SH-SY5Y (cell line): ENCODE results near the gene MBNL2.

Experiments used
- GATA2 ChIP-seq: IDR thresholded peaks from 2 replicates; pipeline ENCODE4 v1.6.1; 2011; ENCODE audit warnings: mild to moderate bottlenecking, low read depth, low read length
- GATA3 ChIP-seq: IDR thresholded peaks from 2 replicates; pipeline ENCODE4 v1.6.1; 2011; ENCODE audit warnings: low read depth, mild to moderate bottlenecking, low read length, moderate library complexity

The MBNL2 gene

DNA sequence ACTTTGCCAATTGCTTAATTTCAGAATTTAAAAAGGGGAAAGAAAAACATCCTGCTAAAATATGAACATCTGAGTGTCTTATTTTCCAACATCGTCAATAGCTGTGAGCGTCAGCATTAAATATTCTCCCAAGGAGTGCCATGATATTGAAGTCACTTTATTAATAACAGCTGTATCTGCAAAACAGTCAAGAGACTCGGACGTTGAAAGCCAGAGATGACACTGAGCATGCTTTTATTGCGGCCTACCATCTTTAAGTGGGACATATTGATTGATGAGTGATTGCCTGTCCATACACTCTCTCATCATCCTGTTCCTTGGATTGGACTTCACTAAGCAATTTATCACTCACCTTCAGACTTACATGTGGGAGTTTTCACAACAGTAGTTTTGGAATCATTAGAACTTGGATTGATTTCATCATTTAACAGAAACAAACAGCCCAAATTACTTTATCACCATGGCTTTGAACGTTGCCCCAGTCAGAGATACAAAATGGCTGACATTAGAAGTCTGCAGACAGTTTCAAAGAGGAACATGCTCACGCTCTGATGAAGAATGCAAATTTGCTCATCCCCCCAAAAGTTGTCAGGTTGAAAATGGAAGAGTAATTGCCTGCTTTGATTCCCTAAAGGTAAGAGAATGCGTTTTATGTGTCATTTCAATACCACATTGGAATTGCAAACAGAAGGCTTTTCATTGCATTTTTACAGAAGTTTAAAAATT lies 53.8 kb downstream of the MBNL2 start:
- no peak for TF ChIP-seq GATA2
- TF ChIP-seq GATA3 = no peak

DNA sequence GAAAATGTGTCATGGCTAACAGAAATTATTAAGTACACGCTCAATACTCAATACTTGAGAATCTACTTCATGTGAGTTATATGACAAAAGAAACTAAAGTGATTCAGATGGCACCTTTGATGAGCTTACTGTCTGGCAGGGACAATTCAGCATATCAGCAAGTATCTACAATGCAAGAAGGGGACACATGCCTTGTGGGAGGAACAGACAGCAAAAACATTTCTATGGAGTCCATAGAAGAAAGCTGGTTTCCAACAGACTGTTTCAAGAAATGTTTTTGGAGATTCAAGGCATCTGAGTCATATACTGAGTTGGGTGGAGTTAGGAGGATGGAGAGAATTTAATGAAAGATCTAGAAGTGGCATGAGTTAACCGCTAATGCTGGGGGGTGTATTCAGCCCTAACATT lies 54.7 kb downstream of the MBNL2 start:
- TF ChIP-seq GATA2 (no peak), GATA3 (no peak)

DNA sequence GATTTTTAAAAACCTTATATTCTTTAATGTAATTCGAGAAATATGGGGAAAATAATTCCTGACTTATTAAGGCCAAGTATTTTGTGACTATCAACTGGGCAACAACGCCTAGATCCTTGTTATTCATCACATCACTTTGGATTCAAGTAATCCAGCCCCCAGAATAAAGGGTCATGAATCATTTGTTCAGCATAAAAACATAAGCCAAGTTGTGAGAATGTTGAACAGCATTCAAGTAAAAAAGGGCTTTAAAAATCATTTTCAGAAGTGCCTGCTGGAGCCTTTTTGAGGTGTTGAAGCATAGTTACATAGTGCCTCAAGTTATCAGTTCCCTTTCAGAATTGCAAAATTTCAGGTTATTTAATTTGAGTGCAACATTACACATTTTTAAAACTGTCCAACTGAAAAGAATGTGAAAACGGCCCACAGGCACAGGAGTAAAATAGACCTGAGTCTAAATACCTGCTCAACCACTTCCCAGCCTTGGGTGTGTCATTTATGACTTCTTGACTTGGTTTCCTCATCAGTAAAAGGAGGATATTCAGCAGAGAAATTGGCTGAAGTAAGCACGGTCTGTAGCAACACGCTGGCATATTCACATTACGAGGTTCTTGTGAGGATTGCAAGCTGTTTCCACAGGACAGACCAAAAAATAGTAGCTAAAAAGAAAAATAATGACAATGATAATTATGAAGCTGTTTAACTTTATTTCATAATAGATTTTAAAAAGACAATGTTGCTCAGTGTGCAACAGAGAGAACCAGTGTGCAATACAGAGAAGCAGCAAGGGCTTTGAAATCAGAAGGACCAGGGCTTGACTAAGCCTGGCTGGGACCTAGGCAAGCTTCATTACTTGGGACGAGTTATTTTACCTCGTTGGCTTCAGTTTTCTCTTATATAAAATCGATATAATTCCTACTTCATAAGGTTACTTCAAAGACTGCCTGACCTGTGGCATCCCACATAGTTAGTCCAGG lies 56.6 kb downstream of the MBNL2 start:
- TF ChIP-seq GATA2 (no peak), GATA3 (no peak)

DNA sequence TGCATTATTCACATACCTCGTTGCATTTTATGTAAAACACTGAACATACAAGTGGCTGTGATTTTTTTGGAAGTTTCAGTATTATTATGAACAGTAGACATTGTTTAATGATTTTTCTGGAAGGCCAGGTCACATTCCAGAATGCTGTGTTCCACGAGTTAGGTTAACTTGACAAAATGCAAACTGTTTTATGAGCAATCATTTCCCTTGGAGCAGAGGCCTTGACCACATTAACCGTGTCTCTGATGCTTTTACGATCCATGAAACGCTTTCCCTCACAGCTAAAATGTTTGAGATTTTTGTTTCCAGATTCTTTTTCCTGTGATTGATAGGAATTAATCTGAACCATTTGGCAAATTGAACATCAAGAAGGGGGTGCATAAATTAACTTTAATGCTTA lies 57.8 kb downstream of the MBNL2 start:
- TF ChIP-seq GATA2 (no peak), GATA3 (no peak)

DNA sequence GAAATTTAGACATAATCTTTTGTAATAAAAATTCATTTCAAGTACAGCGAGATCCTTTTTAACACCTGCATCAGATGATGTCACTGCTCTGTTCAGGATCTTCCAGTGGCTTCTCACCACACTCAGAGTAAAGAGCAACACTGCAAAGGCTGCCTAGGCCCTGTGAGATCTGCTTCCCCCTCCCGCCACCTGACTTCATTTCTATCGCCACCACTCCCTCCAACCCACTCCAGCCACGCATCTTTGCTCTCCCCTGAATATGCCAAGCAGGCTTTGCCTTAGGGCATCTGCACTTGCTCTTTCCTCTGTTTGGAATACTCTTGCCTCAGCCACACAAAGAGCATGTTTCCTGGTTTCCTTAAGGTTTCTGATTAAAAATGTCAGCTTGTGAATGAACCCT lies 58.3 kb downstream of the MBNL2 start:
- TF ChIP-seq GATA2 (no peak), GATA3 (no peak)

DNA sequence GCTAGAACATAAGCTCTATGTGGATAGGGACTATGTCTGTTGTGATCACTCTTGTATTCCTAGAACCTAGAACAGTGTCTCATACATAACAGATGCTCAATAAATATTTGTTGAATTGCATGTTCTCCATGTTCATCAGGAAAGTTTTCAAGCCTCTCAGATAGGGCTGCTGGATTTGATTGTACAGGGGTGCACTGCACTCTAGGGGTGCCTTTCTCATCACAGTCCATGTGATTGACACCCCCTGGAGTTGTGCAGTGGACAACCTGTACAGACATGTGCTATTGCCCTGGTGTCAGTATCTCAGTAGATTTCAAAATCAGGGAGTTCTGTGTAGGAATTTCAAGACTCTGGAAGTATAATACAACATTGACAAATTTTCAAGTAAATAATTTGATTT lies 58.9 kb downstream of the MBNL2 start:
- TF ChIP-seq GATA3 (no peak), GATA2 (no peak)

DNA sequence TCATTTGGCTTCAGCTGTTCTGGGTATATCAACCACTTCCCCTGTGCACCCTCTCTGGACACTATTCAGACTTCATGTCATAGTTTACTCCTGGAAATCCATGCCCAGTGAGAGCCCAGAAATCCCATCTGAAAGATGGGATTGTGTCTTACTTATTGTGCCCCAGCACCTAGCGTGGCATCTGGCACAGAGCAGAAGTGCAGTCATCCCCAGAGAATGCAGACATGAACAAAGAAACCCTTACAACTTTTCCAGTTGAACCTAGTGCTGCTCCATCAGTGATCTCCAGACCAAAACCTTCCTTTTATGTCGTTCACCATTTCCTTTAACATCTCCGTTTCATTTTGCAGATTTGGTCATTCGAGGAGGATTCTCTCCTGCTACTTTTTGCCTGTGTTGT lies 60.6 kb downstream of the MBNL2 start:
- TF ChIP-seq GATA2 (no peak), GATA3 (no peak)

DNA sequence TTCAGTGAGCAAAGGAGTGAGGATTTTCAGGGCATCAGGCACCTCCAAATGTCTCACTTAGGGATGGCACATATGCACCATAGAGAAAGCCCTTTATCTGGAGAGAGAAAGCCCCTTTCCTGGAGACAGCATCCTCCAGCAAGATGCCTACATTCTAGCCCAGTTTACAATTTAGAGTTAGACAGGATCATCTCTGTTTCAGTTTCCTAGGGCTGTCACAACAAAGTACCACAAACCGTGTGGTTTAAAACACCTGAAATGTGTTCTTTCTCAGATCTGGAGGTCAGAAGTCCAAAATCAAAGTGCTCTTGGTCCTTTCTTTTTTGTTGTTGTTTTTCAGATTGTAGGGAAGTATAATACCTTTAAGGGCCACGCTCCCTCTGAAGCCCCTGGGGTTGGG lies 61.8 kb downstream of the MBNL2 start:
- TF ChIP-seq GATA2 (no peak), GATA3 (no peak)

DNA sequence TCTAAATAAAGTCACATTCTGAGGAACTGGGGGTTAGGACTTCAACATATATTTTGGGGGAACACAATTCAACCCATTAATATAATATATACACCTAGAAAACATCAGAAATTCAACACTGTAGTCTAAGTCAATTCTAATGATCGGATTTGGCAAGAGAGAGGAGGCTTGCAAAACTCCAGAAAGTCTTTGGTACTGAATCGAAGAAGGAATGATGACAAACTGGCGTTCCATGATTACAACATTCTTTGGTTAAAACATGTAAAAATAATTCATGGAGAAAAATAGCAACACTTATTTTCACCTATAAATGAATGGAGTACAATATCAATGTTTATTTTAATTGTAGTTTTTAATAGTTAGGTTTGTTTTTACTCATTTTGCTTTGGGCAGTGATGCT lies 62.4 kb downstream of the MBNL2 start:
- TF ChIP-seq GATA2 (no peak), GATA3 (no peak)

DNA sequence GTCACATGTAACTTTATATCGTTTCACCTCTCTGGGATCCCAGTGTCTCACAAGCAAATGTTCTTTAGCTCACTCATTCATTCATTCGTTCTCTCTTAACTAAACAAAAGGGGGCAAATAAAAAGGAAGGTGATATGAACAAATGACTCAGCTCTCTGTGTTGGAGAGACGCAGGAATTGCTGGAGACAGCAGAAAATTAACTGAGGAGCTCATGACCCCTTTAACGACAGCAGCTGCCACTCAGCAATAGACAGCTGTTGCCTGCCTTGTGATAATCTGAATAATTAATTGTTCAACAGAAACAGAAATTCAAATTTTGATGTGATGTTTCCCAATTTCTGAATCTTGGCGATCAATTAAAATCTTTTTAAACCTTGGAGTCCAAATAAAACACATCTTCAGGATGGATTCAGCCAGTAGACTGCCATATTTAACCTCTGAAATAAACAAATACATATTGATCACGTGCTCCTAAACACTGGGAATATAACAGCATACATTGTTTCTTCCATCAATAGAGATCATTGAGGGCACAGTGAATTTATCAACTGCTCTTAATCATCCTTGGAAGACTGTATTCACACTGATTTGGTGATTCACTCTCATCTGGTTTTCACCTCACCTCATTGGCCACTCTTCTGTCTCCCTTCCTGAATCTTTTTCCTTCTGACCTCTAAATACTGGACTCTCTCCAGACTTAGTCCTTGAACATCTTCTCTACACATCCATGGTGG lies 63.3 kb downstream of the MBNL2 start:
- TF ChIP-seq GATA2 (no peak), GATA3 (no peak)

DNA sequence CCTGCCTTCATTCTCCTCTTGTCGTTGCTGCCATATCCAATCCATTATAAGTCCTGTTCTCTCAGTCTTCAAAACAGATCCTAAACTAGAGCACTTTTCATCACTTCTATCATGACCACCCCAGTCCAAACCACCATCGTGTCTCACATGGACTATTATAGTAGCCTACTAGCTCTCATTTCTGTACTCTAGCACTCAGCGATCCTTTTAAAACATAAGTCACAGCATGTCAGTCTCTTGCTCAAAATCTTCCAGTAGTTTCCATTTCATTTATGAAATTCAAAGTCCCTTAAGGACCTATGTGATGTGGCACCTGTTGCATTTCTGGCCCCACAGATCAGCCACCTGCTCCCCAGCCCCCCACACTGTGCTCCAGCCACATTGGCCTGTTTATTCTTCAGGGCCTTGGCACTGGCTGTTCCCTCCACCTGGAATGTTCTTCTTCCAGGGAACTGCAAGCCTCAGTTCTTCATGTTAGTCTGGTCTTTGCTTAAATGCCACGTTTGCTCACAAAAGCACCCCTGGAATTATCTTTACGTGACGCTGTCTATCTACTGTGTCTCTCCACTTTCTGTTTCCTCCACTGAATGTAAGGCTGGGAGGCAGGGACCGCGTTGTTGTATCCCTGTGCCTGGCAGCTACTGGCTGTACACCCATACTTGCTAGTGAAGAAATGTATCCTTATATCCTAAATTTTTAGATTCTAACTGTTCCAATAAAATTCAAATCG lies 64.3 kb downstream of the MBNL2 start:
- no peak for TF ChIP-seq GATA3
- TF ChIP-seq GATA2 = no peak

DNA sequence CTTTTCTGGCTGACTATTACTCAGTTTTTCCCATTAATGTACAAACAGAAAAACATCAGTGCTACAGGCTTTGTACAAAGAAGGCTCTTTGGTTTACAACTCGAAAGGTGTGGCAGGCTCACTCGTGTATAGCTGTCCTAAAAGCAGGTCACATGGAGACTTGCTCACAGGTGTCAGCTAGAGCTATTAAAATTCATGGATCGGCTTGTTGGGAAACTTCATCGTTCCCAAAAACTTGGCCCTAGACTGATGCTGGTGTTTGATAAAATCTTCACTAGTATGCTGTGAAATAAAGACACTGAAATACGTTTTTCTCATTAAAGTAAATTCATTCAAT lies 64.9 kb downstream of the MBNL2 start:
- TF ChIP-seq GATA2 (no peak), GATA3 (no peak)

DNA sequence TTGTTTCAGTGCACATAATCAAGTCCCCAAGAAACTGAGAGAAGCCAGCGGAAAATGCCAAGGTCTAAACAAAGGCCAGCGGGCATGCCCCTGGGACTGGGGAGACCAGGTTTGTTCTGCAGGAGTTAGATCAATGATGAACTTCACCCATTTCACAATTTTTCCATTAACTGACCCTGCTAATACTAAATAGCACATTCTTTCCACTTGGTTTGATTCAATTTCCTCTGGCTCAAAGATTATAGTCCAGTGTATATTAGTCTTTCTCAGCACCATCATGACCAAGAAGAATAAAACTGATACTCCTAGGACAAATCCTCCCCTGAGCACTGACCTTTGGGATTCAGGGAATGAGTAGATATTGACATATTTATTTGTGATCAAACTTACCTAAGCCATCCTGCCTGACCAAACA lies 66.4 kb downstream of the MBNL2 start:
- TF ChIP-seq GATA2 = no peak
